Uterus (tissue), 2 donors: ENCODE measurements around the gene ABAT.

Experiments
- CTCF ChIP-seq, 4 experiments: fragments of 200-600 bp in 2 of 4; fragments of 450-650 bp in 2 of 4; sonication (generic) in 2 of 4; IDR thresholded peaks; one replicate each; pipeline ENCODE4 v1.5.1; 2016 to 2019; ENCODE audit warnings: antibody characterized with exemption in 4 of 4, mild to moderate bottlenecking in 2 of 4, moderate library complexity in 1 of 4
- POLR2A ChIP-seq, 2 donors: fragments of 450-650 bp; IDR thresholded peaks; one replicate each; pipeline ENCODE4 v1.6.1; 2016; ENCODE audit warnings: antibody characterized with exemption in 2 of 2, mild to moderate bottlenecking in 1 of 2, moderate library complexity in 1 of 2

DNA sequence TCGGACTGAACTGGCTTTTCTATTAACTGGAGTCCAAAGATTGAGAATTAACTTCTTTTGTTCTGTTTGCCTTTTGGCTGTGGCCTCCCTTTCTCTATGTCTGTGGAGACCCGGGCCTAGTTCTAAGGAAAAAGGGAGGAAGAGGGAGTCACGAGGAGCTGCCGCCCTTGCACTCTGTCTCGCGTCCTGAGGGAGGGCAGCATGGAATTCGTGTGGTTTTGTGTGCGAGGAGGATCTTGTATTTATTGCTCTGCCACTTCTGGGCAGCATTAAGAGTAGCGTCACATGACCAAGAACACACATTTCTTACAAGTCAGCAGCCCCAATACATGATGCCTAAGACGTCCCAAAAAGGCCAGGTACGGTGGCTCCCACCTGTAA, 29.3 kb upstream of the ABAT start:
- TF ChIP-seq CTCF (IDR thresholded peaks at IDR 0.05) (no peak), POLR2A (IDR thresholded peaks at IDR 0.05) (no peak)
